Bronchial epithelial cell (primary cell): ENCODE data around the gene SWAP70. TPM values are rescaled to one million over a fixed set of nuclear protein-coding genes. Genes with fewer than 3 reads are reported as not detected.

Experiments used
- DNase-seq: peaks from one replicate; pipeline ENCODE4 v3.0.0-alpha.2; 2010; ENCODE audit warnings: low read depth
- FAIRE-seq: peaks from 2 replicates; lab custom pipeline; 2011; peaks lifted over from hg19 to GRCh38; lab: Jason Lieb, UNC
- H3K27me3 ChIP-seq: 2 replicates; pipeline ENCODE4 v1.5.1; 2011; ENCODE audit warnings: low read length; ENCODE audit not compliant: control insufficient read depth, insufficient read depth
- H3K36me3 ChIP-seq: 2 replicates; pipeline ENCODE4 v1.5.1; 2011; ENCODE audit warnings: low read length; ENCODE audit not compliant: control insufficient read depth, insufficient read depth
- H3K4me3 ChIP-seq: 2 replicates; pipeline ENCODE4 v1.5.1; 2011; ENCODE audit warnings: mild to moderate bottlenecking, low read depth, low read length, control low read depth
- CTCF ChIP-seq: IDR thresholded peaks from 2 replicates; pipeline ENCODE4 v1.5.1; 2011; ENCODE audit warnings: mild to moderate bottlenecking, moderate library complexity, low read length, control low read depth, inconsistent platforms; ENCODE audit not compliant: insufficient read depth, severe bottlenecking
- total RNA-seq: library from RNA; depleted of rRNA; stranded (reverse); fragments of >200 nt; gene quantifications from 2 replicates; pipeline ENCODE4 v1.2.1, GENCODE V29; 2014

SWAP70 gene
- total RNA-seq, 1 donor from 2014 or later, result 26.3 TPM

- Histone ChIP-seq H3K4me3 (no peak overlapping the region), H3K36me3 (peaks cover 17% of the 10 kb centered on the region), H3K27me3 (no peaks in the 10 kb centered on the region)
- TF ChIP-seq CTCF, result no peak
- FAIRE-seq, result no peak
- no peak for DNase-seq
Measured at GRCh38 chr11:9784602-9785315, 120.9 kb downstream of the SWAP70 start.

GRCh38 chr11:9787260-9787659, 123.4 kb downstream of the SWAP70 start:
- no peaks in the 10 kb centered on the region for H3K27me3 ChIP-seq
- TF ChIP-seq CTCF, result no peak
- H3K4me3 ChIP-seq, result no peak overlapping the region
- FAIRE-seq (no peak), DNase-seq (no peak)
- H3K36me3 ChIP-seq, result peaks cover 11% of the 10 kb centered on the region

- H3K36me3 ChIP-seq, result peaks cover 11% of the 10 kb centered on the region
- DNase-seq (no peak), FAIRE-seq (no peak)
- H3K27me3 ChIP-seq, result no peaks in the 10 kb centered on the region
- no peak for TF ChIP-seq CTCF
- no peak overlapping the region for H3K4me3 ChIP-seq
Measured at GRCh38 chr11:9787981-9788521, 124.2 kb downstream of the SWAP70 start.

GRCh38 chr11:9789910-9790309, 126.0 kb downstream of the SWAP70 start:
- DNase-seq (no peak), FAIRE-seq (no peak)
- no peak for TF ChIP-seq CTCF
- no peak overlapping the region for H3K4me3 ChIP-seq
- peaks cover 9% of the 10 kb centered on the region for H3K36me3 ChIP-seq
- no peaks in the 10 kb centered on the region for H3K27me3 ChIP-seq

- no peak for TF ChIP-seq CTCF
- Histone ChIP-seq H3K36me3 (peaks cover 9% of the 10 kb centered on the region), H3K4me3 (no peak overlapping the region), H3K27me3 (no peaks in the 10 kb centered on the region)
- FAIRE-seq, result no peak
- DNase-seq, result no peak
Measured at GRCh38 chr11:9790703-9791102, 126.8 kb downstream of the SWAP70 start.
